GOT3 (cell line): ENCODE results near the gene CEP83.
"Not testable (repeated sequence)": the region's sequence is repeated elsewhere in the genome, so short reads cannot be mapped to it uniquely, and the experiment has no call there.

Source experiments
- DNase-seq: peaks from one replicate; lab custom pipeline; 2025; ENCODE audit warnings: mixed read lengths; lab: John Stamatoyannopoulos, UW

CEP83 gene

GRCh38 chr12:94379479-94380113 lies 80.1 kb downstream of the CEP83 start:
- DNase-seq: no peak

- no peak for DNase-seq
Observed at GRCh38 chr12:94377599-94377998, 82.1 kb downstream of the CEP83 start.

GRCh38 chr12:94374124-94374523 lies 85.5 kb downstream of the CEP83 start:
- no peak for DNase-seq

GRCh38 chr12:94372461-94372860 lies 87.2 kb downstream of the CEP83 start:
- DNase-seq: no peak

GRCh38 chr12:94362653-94363052 lies 97.0 kb downstream of the CEP83 start:
- DNase-seq: no peak

- no peak for DNase-seq
Observed at GRCh38 chr12:94359761-94360160, 99.9 kb downstream of the CEP83 start.

- no peak for DNase-seq
Observed at GRCh38 chr12:94353130-94353529, 106.5 kb downstream of the CEP83 start.

- no peak for DNase-seq
Observed at GRCh38 chr12:94340573-94340972, 119.1 kb downstream of the CEP83 start.

- no peak for DNase-seq
Observed at GRCh38 chr12:94338006-94338794, 121.5 kb downstream of the CEP83 start.

- no peak for DNase-seq
Observed at GRCh38 chr12:94336211-94336925, 123.3 kb downstream of the CEP83 start.

- no peak for DNase-seq
Observed at GRCh38 chr12:94333396-94333795, 126.3 kb downstream of the CEP83 start.

- no peak for DNase-seq
Observed at GRCh38 chr12:94329366-94329765, 130.3 kb downstream of the CEP83 start.

- no peak for DNase-seq
Observed at GRCh38 chr12:94327809-94328208, 131.9 kb downstream of the CEP83 start.

GRCh38 chr12:94326727-94327126 lies 132.9 kb downstream of the CEP83 start:
- DNase-seq: no peak

- no peak for DNase-seq
Observed at GRCh38 chr12:94326234-94326633, 133.4 kb downstream of the CEP83 start.

- DNase-seq: no peak
Observed at GRCh38 chr12:94322346-94322745, 137.3 kb downstream of the CEP83 start.

- DNase-seq: no peak
Observed at GRCh38 chr12:94320109-94320508, 139.6 kb downstream of the CEP83 start.

GRCh38 chr12:94318181-94318580 lies 141.5 kb downstream of the CEP83 start:
- no peak for DNase-seq

- not testable (repeated sequence) for DNase-seq
Observed at GRCh38 chr12:94316600-94316999, 143.1 kb downstream of the CEP83 start.

GRCh38 chr12:94312378-94312777 lies 147.3 kb downstream of the CEP83 start:
- DNase-seq: no peak

- DNase-seq: no peak
Observed at GRCh38 chr12:94309373-94309772, 150.3 kb downstream of the CEP83 start.

- no peak for DNase-seq
Observed at GRCh38 chr12:94308612-94309011, 151.1 kb downstream of the CEP83 start.
